Osteocyte (in vitro differentiated cells): Measurements from ENCODE around the gene PTCD1. TPM values are rescaled to one million over a fixed set of nuclear protein-coding genes. Genes with fewer than 3 reads are reported as not detected.
A peak's percentile ranks its signal among the peaks of the same experiment; 100 is the strongest.
"Not testable (repeated sequence)": the region's sequence is repeated elsewhere in the genome, so short reads cannot be mapped to it uniquely, and the experiment has no call there.

Experiments used
- DNase-seq: peaks from one replicate; pipeline ENCODE4 v3.0.0; 2021; ENCODE audit warnings: mixed read lengths; ENCODE audit not compliant: unreplicated experiment; ENCODE audit errors: extremely low spot score
- H3K27ac Mint-ChIP-seq: one replicate; pipeline ENCODE4 v1.8.0; 2021; ENCODE audit warnings: mild to moderate bottlenecking, mixed read lengths; ENCODE audit not compliant: unreplicated experiment
- H3K27me3 Mint-ChIP-seq: one replicate; pipeline ENCODE4 v1.8.0; 2021; ENCODE audit warnings: mixed read lengths; ENCODE audit not compliant: unreplicated experiment
- H3K36me3 Mint-ChIP-seq: one replicate; pipeline ENCODE4 v1.8.0; 2021; ENCODE audit warnings: mixed read lengths; ENCODE audit not compliant: unreplicated experiment
- H3K4me1 Mint-ChIP-seq: one replicate; pipeline ENCODE4 v1.8.0; 2021; ENCODE audit warnings: mixed read lengths; ENCODE audit not compliant: unreplicated experiment
- H3K4me3 Mint-ChIP-seq: one replicate; pipeline ENCODE4 v1.8.0; 2021; ENCODE audit warnings: mild to moderate bottlenecking, moderate library complexity, mixed read lengths; ENCODE audit not compliant: unreplicated experiment
- H3K9me3 Mint-ChIP-seq: one replicate; pipeline ENCODE4 v1.8.0; 2021; ENCODE audit warnings: mixed read lengths; ENCODE audit not compliant: unreplicated experiment
- total RNA-seq: library from RNA; stranded (reverse); gene quantifications from 2 replicates; pipeline ENCODE4 v1.2.1, GENCODE V29; 2021
- TF ChIP-seq, protein P1 (sequence below): fragments of 200-600 bp; sonication (generic); IDR thresholded peaks from 2 replicates; pipeline ENCODE4 v1.5.0; 2021; ENCODE audit warnings: antibody characterized with exemption, mild to moderate bottlenecking, moderate library complexity

Gene PTCD1
- total RNA-seq, 1 donor from 2014 or later: 10.5 TPM

- Mint-ChIP-seq H3K27me3 (no peaks in the 10 kb centered on the region), H3K27ac (no peak overlapping the region), H3K36me3 (peaks cover 12% of the 10 kb centered on the region), H3K9me3 (no peaks in the 10 kb centered on the region), H3K4me3 (no peak overlapping the region), H3K4me1 (peaks cover 13% of the 10 kb centered on the region)
- no peak for DNase-seq
- TF ChIP-seq, protein P1, sequence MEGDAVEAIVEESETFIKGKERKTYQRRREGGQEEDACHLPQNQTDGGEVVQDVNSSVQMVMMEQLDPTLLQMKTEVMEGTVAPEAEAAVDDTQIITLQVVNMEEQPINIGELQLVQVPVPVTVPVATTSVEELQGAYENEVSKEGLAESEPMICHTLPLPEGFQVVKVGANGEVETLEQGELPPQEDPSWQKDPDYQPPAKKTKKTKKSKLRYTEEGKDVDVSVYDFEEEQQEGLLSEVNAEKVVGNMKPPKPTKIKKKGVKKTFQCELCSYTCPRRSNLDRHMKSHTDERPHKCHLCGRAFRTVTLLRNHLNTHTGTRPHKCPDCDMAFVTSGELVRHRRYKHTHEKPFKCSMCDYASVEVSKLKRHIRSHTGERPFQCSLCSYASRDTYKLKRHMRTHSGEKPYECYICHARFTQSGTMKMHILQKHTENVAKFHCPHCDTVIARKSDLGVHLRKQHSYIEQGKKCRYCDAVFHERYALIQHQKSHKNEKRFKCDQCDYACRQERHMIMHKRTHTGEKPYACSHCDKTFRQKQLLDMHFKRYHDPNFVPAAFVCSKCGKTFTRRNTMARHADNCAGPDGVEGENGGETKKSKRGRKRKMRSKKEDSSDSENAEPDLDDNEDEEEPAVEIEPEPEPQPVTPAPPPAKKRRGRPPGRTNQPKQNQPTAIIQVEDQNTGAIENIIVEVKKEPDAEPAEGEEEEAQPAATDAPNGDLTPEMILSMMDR: no peak
Measured at GRCh38 chr7:99389772-99390171, 48.8 kb downstream of the PTCD1 start.

- H3K27ac Mint-ChIP-seq: no peak overlapping the region
- H3K36me3 Mint-ChIP-seq: peaks cover 11% of the 10 kb centered on the region
- peaks cover 3% of the 10 kb centered on the region for H3K4me1 Mint-ChIP-seq
- H3K27me3 Mint-ChIP-seq: no peaks in the 10 kb centered on the region
- H3K4me3 Mint-ChIP-seq: no peak overlapping the region
- TF ChIP-seq, protein P1: no peak
- no peak for DNase-seq
- H3K9me3 Mint-ChIP-seq: no peaks in the 10 kb centered on the region
Measured at GRCh38 chr7:99387912-99388311, 50.7 kb downstream of the PTCD1 start.

DNA sequence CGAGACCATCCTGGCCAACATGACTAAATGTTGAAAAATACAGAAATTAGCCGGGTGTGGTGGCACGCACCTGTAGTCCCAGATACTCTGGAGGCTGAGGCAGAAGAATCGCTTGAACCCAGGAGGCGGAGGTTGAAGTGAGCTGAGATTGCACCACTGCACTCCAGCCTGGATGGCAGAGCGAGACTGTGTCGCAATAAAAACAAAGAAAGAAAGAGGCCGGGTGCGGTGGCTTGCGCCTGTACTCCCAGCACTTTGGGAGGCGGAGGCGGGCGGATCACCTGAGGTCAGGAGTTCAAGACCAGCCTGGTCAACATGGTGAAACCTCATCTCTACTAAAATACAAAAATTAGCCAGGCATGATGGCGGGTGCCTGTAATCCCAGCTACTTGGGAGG lies 51.4 kb downstream of the PTCD1 start:
- not testable (repeated sequence) for H3K4me1 Mint-ChIP-seq, H3K4me3 Mint-ChIP-seq, H3K9me3 Mint-ChIP-seq, DNase-seq, H3K27ac Mint-ChIP-seq, H3K27me3 Mint-ChIP-seq
- H3K36me3 Mint-ChIP-seq: peaks cover 11% of the 10 kb centered on the region

DNA sequence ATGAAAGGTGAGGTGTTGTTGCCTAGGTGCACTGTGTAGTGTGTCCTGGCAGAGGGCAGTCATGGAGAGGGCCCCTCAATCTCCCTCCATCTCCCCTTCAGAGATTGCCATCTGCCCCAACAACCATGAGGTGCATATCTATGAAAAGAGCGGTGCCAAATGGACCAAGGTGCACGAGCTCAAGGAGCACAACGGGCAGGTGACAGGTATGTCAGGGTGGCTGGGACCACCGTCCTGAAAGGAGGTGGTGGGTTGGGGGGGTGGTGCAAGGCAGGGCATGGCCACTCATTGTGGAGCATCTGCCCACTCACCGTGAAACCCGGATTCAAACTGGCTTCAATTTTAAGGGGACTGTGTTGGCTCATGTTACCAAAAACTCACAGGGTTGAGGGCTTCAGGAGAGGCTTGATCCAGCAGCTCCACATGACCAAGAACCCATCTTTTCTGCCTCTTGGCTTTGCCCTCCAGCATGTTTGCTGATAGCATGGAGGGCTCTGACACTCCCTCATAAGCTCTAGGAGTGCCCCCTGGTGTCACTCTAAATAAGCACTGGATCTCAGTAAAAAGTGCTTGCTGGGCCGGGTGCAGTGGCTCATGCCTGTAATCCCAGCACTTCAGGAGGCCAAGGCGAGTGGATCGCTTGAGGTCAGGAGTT lies 51.9 kb downstream of the PTCD1 start:
- Mint-ChIP-seq H3K36me3 (peaks cover 11% of the 10 kb centered on the region), H3K4me3 (no peak overlapping the region), H3K27me3 (no peaks in the 10 kb centered on the region), H3K4me1 (no peaks in the 10 kb centered on the region), H3K9me3 (no peaks in the 10 kb centered on the region), H3K27ac (no peak overlapping the region)
- TF ChIP-seq, protein P1: peak; percentile 36
- DNase-seq: no peak

DNA sequence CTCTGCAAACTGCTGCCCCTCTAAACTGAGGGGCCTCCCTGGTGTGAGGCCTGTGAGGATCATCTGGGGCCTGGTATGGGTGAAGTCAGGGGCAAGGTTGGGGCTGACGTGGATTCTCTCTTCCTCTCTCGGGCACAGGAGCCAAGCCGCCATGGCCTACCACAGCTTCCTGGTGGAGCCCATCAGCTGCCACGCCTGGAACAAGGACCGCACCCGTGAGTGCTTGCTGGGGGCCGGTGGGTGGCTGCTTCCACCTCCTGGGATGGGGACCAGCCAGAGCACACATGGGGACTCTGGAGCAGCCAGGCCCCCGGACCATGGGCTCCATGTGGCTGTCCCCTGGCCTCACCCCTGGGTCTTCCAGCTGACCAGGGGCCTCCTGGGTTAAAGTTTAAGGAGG lies 53.0 kb downstream of the PTCD1 start:
- peaks cover 7% of the 10 kb centered on the region for H3K4me1 Mint-ChIP-seq
- DNase-seq: no peak
- H3K27ac Mint-ChIP-seq: no peak overlapping the region
- no peak overlapping the region for H3K4me3 Mint-ChIP-seq
- H3K36me3 Mint-ChIP-seq: peaks cover 11% of the 10 kb centered on the region
- H3K9me3 Mint-ChIP-seq: no peaks in the 10 kb centered on the region
- TF ChIP-seq, protein P1: no peak
- H3K27me3 Mint-ChIP-seq: no peaks in the 10 kb centered on the region
